Measurements from ENCODE around the gene WIPF3. TPM values are rescaled to one million over a fixed set of nuclear protein-coding genes. Genes with fewer than 3 reads are reported as not detected.
"Not testable (repeated sequence)": the region's sequence is repeated elsewhere in the genome, so short reads cannot be mapped to it uniquely, and the experiment has no call there.

WIPF3 gene
- total and polyA plus RNA-seq, 4 donors = 0.20 to 2.8 (median 0.29) TPM

- no peak for TF ChIP-seq CTCF (IDR thresholded peaks at IDR 0.05; ENCODE audit: control extremely low read depth, extremely low read depth)
- no peaks in the 10 kb centered on the region for H3K4me1 ChIP-seq (ENCODE audit: control insufficient read depth in 5 of 5, insufficient read depth in 5 of 5, low read length in 5 of 5)
- H3K36me3 ChIP-seq (ENCODE audit: control insufficient read depth in 4 of 4, insufficient read depth in 4 of 4, low read length in 4 of 4) = peaks cover 0 to 4% (median 0%) of the 10 kb centered on the region in 4 donors
- H3K9ac ChIP-seq (ENCODE audit: insufficient read depth in 1 of 2, low read length in 2 of 2) = no peak overlapping the region
- WGBS, 2 donors = 92 to 93% methylated on average over 8 of the region's 8 CpGs
- no peaks in the 10 kb centered on the region for H3K27me3 ChIP-seq (ENCODE audit: control insufficient read depth in 3 of 3, insufficient read depth in 3 of 3, low read length in 2 of 3)
- ATAC-seq (ENCODE audit: insufficient read depth, low FRiP score) (no peak), DNase-seq (no peak)
- no peak overlapping the region for H3K4me3 ChIP-seq
- no peak overlapping the region for H3K27ac ChIP-seq (ENCODE audit: low read depth in 1 of 2, low read length in 1 of 2)
- no peaks in the 10 kb centered on the region for H3K9me3 ChIP-seq (ENCODE audit: control insufficient read depth in 4 of 4, insufficient read depth in 3 of 4, low read length in 3 of 4)
Measured at GRCh38 chr7:29958667-29959358, 152.5 kb downstream of the WIPF3 start.

DNA sequence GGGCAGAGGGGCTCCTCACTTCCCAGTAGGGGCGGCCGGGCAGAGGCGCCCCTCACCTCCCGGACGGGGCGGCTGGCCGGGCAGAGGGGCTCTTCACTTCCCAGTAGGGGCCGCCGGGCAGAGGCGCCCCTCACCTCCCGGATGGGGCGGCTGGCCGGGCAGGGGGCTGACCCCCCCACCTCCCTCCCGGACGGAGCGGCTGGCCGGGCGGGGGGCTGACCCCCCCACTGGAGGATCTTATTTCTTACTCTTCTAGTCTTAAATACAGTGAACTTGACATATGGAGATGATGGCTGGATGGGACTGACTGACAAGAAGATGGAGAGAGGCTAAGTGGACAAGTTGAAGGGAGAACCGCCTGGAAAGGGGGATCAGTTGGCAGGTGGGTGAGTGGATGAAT is 155.3 kb downstream of the WIPF3 start:
- not testable (repeated sequence) for ATAC-seq (ENCODE audit: insufficient read depth, low FRiP score); DNase-seq; H3K9me3 ChIP-seq (ENCODE audit: control insufficient read depth in 4 of 4, insufficient read depth in 3 of 4, low read length in 3 of 4); H3K36me3 ChIP-seq (ENCODE audit: control insufficient read depth in 4 of 4, insufficient read depth in 4 of 4, low read length in 4 of 4); H3K27ac ChIP-seq (ENCODE audit: low read depth in 1 of 2, low read length in 1 of 2); H3K9ac ChIP-seq (ENCODE audit: insufficient read depth in 1 of 2, low read length in 2 of 2); H3K4me3 ChIP-seq; H3K27me3 ChIP-seq (ENCODE audit: control insufficient read depth in 3 of 3, insufficient read depth in 3 of 3, low read length in 2 of 3); H3K4me1 ChIP-seq (ENCODE audit: control insufficient read depth in 5 of 5, insufficient read depth in 5 of 5, low read length in 5 of 5)
- 94 to 100% methylated on average over 6 to 13 of the region's 19 CpGs for WGBS, 2 donors

GRCh38 chr7:29962035-29962434 is 155.7 kb downstream of the WIPF3 start:
- Histone ChIP-seq H3K36me3 (ENCODE audit: control insufficient read depth in 4 of 4, insufficient read depth in 4 of 4, low read length in 4 of 4) (peaks cover 0 to 2% (median under 1%) of the 10 kb centered on the region in 4 donors), H3K9ac (ENCODE audit: insufficient read depth in 1 of 2, low read length in 2 of 2) (no peak overlapping the region), H3K27ac (ENCODE audit: low read depth in 1 of 2, low read length in 1 of 2) (no peak overlapping the region), H3K4me3 (no peak overlapping the region), H3K27me3 (ENCODE audit: control insufficient read depth in 3 of 3, insufficient read depth in 3 of 3, low read length in 2 of 3) (no peaks in the 10 kb centered on the region), H3K4me1 (ENCODE audit: control insufficient read depth in 5 of 5, insufficient read depth in 5 of 5, low read length in 5 of 5) (no peaks in the 10 kb centered on the region), H3K9me3 (ENCODE audit: control insufficient read depth in 4 of 4, insufficient read depth in 3 of 4, low read length in 3 of 4) (no peaks in the 10 kb centered on the region)
- DNase-seq (no peak), ATAC-seq (ENCODE audit: insufficient read depth, low FRiP score) (no peak)
- no peak for TF ChIP-seq CTCF (IDR thresholded peaks at IDR 0.05; ENCODE audit: control extremely low read depth, extremely low read depth)
- WGBS, 2 donors = 94 to 97% methylated on average over 1 of the region's 1 CpG

DNA sequence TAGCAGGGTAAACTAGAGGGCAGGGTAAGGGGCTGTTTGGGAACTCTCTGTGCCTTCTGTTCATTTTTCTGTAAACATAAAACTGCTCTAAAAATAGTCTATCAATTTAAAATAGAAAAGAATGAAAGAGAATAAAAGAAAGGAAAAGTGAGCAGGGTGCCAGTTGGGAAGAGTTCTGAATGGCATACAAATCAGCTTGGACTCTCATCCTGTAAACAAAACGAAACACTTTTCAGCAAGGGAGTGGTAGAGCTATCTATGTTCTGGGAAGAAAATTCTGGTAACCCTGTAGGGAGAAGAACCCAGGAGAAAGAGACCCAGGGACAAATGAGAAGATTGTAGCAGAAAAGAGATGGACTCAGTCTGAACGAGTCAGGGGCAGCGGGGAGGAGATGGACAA is 158.7 kb downstream of the WIPF3 start:
- Histone ChIP-seq H3K4me3 (no peak overlapping the region), H3K27ac (ENCODE audit: low read depth in 1 of 2, low read length in 1 of 2) (no peak overlapping the region), H3K27me3 (ENCODE audit: control insufficient read depth in 3 of 3, insufficient read depth in 3 of 3, low read length in 2 of 3) (no peaks in the 10 kb centered on the region), H3K4me1 (ENCODE audit: control insufficient read depth in 5 of 5, insufficient read depth in 5 of 5, low read length in 5 of 5) (no peaks in the 10 kb centered on the region), H3K9ac (ENCODE audit: insufficient read depth in 1 of 2, low read length in 2 of 2) (no peak overlapping the region), H3K36me3 (ENCODE audit: control insufficient read depth in 4 of 4, insufficient read depth in 4 of 4, low read length in 4 of 4) (peaks cover 0 to 7% (median under 1%) of the 10 kb centered on the region in 4 donors), H3K9me3 (ENCODE audit: control insufficient read depth in 4 of 4, insufficient read depth in 3 of 4, low read length in 3 of 4) (no peaks in the 10 kb centered on the region)
- DNase-seq (no peak), ATAC-seq (ENCODE audit: insufficient read depth, low FRiP score) (no peak)
- 80 to 96% methylated on average over 3 of the region's 3 CpGs for whole genome bisulfite sequencing, 2 donors
- no peak for TF ChIP-seq CTCF (IDR thresholded peaks at IDR 0.05; ENCODE audit: control extremely low read depth, extremely low read depth)

Small RNA genes within 50 kb of the gene (small RNA-seq; reads per million reads assigned to genes)
- not detected for gene RF01210 (ENCODE audit: low replicate concordance)

Other genes starting within 250 kb of the WIPF3 start
- gene PRR15, start 242.7 kb upstream of the WIPF3 start, total RNA-seq = 10 to 100 TPM in 1 of 2 donors, under 1 TPM in 1; 0.71 to 11.4 TPM
- gene PRR15, start 242.7 kb upstream of the WIPF3 start, polyA plus RNA-seq = 1 to 10 TPM; 7.0 TPM
- 10 to 100 TPM; 28.4 to 32.3 TPM for gene SCRN1, start 183.3 kb downstream of the WIPF3 start, total RNA-seq
- gene SCRN1, start 183.3 kb downstream of the WIPF3 start, polyA plus RNA-seq = 10 to 100 TPM in 1 of 2 donors, 1 to 10 TPM in 1; 5.5 to 11.9 TPM
- gene FKBP14, start 220.2 kb downstream of the WIPF3 start, total RNA-seq = 10 to 100 TPM; 17.1 to 21.5 TPM
- gene FKBP14, start 220.2 kb downstream of the WIPF3 start, polyA plus RNA-seq = 1 to 10 TPM; 2.6 to 6.6 TPM
- 10 to 100 TPM in 1 of 2 donors, 1 to 10 TPM in 1; 9.4 to 16.7 TPM for gene PLEKHA8, start 221.9 kb downstream of the WIPF3 start, total RNA-seq
- 1 to 10 TPM; 2.7 to 3.7 TPM for gene PLEKHA8, start 221.9 kb downstream of the WIPF3 start, polyA plus RNA-seq